ENCODE results near the gene SMURF1.
"Not testable (repeated sequence)": the region's sequence is repeated elsewhere in the genome, so short reads cannot be mapped to it uniquely, and the experiment has no call there.

Gene SMURF1

DNA sequence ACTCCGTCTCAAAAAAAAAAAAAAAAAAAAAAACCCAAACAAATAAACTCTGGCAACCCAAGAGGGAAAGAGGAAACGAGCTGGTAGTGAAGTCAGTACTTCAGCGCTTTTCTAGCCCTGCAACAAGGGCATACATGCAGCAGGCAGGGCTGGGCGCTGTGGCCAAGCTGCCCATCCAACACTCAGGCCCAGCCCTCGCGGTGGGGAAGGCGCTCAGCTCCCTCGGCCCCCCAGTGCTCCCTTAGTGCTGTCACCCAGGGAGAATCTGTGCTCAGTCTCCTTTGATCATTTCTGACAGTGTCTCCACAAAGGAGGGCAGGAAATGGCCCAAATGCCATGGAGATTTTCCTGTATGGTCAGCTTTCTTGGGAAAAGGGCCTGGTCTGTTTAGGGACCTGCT, 97.2 kb downstream of the SMURF1 start:
- DNase-seq, result no peak

DNA sequence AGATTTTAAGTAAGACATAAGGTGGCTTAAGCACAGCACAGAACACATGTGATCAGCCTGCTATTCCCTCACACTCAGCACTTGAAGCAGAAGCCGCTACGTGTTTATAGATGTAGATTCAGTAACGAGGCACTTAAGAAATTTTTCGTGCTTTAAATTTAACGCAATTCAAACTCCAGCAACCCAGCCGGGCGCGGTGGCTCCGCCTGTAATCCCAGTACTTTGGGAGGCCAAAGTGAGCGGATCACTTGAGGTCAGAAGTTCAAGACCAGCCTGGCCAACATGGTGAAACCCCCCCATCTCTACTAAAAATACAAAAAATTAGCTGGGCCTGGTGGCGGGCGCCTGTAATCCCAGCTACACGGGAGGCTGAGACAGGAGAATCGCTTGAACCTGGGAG, 97.6 kb downstream of the SMURF1 start:
- not testable (repeated sequence) for DNase-seq

DNA sequence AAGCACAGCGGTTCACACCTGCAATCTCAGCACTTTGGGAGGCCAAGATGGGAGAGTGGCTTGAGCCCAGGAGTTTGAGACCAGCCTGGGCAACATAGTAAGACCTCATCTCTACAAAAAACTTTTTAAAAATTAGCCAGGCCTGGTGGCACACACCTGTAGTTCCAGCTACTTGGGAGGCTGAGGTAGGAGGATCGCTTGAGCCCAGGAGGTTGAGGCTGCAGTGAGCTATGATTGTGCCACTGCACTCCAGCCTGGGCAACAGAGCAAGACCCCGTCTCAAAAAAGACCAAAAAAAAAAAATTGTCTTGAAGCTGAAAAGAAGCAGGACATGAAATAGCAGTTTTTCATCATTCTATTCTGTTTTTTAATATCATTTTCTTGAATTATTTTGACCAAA, 99.0 kb downstream of the SMURF1 start:
- DNase-seq, result not testable (repeated sequence)

DNA sequence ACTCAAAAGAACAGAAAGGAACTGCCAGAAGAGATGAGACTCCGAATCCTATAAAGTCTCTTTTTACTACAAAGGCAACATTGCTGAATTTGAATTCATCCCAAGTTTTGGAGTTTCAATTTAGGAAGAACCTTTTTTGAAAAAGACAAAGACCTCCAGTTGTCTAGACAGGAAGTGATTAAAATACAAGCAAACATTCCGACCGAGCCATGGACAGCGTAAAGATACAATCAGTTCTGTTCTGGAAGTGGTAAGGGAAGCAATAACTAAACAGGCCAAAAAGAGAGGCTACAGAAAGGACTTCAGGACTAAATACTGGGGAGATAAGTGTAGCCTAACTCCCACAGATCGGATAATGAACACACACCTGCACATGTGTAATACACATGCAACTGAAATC, 101.0 kb downstream of the SMURF1 start:
- DNase-seq, result peak in 1 of 2 experiments; percentile 6

DNA sequence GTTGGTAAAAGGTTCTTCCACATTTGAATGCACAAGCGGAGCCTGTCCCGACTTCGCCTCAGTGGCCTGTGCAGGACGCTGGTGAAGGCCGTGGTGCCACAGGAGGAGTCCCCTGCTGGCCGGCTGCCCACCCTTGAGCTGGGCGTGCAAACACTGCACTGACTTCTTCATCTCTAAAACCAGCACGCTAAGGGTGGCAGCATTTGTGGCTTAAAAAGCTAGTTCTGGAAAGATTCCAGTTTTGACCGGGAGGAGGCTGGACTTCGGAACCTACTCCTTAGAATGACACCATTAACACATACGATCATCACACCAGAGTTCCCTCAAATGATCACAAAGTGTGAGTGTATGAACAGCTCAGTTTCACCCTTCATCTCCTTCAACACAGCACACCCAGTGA, 102.4 kb downstream of the SMURF1 start:
- DNase-seq, result no peak

GRCh38 chr7:99040104-99040958, 103.6 kb downstream of the SMURF1 start:
- DNase-seq, result peak; percentile 80 to 86

DNA sequence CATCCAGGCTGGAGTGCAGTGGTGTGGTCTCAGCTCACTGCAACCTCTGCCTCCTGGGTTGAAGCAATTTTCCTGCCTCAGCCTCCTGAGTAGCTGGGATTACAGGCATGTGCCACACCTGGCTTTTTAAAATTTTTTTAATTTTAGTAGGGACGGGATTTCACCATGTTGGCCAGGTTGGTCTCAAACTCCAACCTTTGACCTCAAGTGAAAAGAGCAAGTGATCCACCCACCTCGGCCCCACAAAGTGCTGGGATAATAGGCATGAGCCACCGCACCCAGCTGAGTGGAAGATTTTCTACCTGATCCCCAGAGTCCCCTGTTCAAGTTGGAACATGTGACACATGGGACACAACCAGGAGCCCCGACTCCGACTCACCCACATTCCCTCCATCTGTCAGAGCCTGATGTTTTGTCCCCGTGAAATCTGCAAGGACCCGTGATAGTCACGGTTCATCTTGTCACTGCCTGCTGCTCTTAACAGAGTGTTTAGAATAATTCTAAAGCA, 104.5 kb downstream of the SMURF1 start:
- no peak for DNase-seq

DNA sequence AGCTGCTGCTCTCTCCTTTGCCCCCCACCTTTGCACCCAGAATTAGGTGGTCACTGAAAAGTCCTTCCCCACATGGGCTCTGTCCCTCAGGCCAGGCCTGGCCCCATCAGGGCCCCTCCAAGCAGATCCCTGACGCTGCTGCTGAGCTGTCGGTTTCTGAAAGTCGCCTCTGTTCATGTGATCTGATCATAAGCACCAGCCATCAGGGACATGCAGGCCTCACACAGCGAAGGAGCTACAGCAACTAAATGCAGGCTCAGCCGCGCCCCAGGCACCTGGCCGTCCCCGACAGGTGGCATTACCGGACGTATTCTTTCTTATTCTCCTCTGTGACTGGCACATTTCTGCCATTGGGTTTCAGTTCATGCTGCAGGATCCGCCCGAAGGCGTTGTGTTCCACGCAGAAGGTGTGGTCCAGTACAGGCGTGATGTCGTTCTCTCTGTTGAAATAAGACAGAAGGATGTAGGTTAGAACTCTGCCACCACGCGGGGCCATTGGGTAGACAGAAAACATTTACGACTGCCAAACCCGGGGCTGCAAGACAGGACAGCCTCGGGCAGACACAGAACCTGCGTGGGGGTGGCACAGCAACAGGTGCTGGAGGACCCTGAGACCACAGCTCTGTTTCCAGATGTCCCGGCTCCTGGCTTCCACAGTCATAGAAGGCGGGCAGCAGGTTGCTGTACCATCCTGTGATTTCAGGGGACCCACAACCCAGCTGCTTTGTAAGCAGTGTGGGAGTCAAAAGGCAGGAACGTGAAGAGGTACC, 105.6 kb downstream of the SMURF1 start:
- DNase-seq, result no peak

GRCh38 chr7:99037327-99037940, 106.5 kb downstream of the SMURF1 start:
- no peak for DNase-seq

DNA sequence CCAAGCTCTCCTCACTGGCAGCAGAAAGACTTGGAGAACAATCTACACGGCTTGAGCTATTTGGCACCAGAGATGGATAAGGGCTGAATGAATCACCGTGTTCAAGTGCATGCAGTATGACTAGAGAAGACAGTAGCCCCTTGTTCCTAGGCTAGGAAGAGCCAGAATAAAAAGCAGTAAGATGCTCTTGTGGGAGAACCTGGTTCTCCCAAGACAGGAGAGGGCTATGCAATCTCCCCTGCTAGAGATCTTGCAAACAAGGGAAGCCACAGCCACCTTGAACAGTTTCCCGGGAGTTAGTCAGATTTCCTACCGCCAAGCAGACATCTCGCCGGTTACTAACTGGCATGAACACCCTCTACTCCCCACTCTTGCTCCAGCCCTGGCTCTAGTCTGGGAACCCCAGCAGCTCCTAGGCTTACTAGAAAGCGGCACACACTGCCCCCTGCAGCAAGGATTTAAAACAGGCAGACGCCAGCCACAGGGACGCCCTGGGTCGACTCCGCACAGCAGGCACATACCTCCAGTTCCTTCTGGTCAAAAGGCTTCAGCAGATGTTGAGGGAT, 107.3 kb downstream of the SMURF1 start:
- DNase-seq, result no peak

- no peak for DNase-seq
Measured at GRCh38 chr7:99035723-99036545, 108.0 kb downstream of the SMURF1 start.

DNA sequence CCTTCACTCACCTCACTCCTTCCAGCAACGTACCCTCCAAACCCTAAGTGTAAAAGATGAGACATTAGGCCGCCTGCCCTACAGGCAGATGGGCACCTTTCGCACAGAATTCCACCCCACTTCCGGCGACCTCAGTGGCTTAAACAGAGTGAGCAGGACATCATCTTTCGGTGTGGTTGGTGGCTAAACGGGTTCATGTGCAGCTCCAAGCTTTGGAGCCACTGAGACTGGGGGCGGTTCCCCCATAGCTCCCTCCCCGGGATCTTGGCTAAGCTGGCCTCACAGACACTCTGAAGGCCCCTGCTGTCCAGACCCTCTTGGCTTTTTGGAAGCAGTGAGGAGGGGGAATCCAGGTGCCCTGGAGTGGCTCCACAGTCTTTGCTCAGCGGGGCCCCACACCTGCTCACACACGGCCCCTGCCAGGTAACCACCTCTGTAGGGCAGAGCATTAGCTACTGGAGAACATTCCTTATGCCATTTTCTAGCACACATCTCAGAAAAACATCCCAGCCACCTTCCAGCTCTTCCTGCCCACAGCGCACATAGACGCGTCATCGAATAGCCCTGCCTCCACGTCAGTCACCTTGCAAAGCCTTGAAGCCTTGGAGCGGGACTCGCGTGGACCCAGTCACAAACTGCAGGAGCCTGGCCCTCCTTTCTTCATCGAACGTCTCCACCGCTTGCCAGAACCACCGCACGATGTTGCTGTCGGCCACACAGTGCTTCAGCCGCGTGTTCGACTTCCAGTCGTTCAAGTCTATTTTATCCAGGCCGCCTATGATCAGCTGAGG, 108.8 kb downstream of the SMURF1 start:
- DNase-seq, result no peak

GRCh38 chr7:99033765-99034164, 110.1 kb downstream of the SMURF1 start:
- DNase-seq, result no peak

DNA sequence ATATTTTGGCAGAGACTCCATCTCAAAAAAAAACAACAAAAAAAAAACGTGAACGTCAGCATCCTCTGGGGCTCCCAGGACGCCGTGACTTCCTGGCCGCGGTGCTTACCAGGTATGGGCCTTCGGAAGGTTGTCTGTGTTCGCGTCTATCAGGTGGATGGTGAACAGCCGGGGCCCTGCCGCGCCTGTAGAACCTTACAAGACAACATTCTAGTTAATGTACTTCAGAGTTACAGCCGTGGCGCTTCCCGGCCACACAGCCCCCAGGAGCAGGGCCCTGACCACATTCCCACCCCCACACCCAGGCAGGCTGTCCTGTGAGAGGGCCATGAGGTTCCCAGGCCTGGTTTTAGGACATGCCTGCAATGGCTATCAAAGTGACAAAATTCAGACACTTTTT, 111.0 kb downstream of the SMURF1 start:
- no peak for DNase-seq

GRCh38 chr7:99031496-99031895, 112.4 kb downstream of the SMURF1 start:
- no peak for DNase-seq

GRCh38 chr7:99030951-99031350, 113.0 kb downstream of the SMURF1 start:
- DNase-seq, result no peak

DNA sequence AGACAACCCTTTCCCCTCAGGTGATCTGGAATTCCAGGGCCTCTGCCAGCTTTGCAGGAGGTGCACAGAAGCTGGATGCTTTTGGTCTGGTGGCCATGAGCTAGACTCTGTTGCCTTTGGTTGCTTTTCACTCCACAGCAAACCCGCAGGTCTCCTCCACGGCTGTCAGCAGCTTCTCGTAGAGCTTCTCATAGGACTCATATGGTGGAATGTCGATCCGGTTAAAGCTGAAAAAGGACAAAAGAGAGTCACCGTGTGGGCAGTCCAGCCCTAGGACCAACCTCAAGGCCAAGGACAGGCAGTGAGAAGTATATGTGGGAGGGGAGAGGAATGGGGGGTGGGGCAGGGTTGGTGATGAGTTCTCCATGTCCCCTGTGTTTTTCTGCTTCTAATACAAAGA, 113.5 kb downstream of the SMURF1 start:
- DNase-seq, result no peak

DNA sequence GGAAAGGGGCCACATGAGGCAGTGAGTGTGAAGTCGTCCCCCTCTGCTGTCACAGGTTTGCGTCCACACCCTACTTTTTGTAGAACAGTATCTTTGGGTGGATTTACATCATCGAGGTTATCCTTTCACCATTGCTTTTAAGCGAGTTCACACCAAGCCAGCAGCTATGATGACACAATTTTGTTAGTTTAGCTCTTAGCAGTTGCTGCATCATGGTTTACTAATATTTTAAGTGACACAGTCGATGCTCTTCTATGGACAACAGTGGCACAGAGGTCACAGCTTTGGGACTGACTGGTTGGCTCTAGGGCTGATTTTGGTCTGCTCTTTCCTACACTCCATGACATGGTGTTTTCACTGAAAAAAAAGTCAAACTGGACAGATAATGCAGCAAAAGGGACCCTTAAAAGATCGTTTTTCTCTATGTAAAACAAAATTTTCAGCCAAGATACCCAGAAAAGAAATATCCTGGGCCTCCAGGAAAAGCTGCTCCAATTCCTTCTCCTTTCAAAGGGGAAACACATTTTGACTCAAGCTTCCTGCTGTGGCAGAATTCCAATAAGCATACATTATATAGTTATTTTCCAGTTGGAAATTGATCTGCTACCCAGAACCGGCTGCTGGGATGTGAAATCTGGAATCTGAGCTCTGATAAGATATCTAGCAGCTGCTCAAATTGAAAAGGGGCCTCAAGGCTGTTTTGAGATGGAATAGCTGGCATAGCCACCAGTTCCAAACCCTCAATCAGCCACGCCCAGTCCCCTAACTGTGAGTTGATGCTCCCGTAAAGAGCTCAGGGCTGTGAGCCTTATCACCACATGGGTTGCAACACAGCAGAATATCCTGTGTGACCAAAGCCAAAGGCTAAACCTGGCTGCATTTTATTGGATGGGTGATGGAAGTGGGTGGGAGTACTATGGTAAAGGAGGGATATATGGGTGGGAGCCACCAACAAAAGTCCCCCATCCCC, 114.2 kb downstream of the SMURF1 start:
- no peak for DNase-seq

GRCh38 chr7:99028261-99028973, 115.5 kb downstream of the SMURF1 start:
- DNase-seq, result no peak

Measured in NCI-H2081 (cell line).